HepG2 (cell line): Measurements from ENCODE around the gene YPEL3. TPM values are rescaled to one million over a fixed set of nuclear protein-coding genes. Genes with fewer than 3 reads are reported as not detected.

Source experiments
- HIVEP1 ChIP-seq: sonication (generic); formaldehyde crosslinking; IDR thresholded peaks from 2 replicates; pipeline ENCODE4 v1.4.0; 2020; ENCODE audit warnings: mild to moderate bottlenecking, missing genetic modification reagents
- NFYB ChIP-seq: sonication (generic); formaldehyde crosslinking; IDR thresholded peaks from 2 replicates; pipeline ENCODE4 v1.4.0; 2020; ENCODE audit warnings: missing genetic modification reagents
- PAX8 ChIP-seq: sonication (generic); formaldehyde crosslinking; IDR thresholded peaks from 2 replicates; pipeline ENCODE4 v1.8.0; 2022; ENCODE audit warnings: mild to moderate bottlenecking, missing genetic modification reagents, borderline replicate concordance
- PAXIP1 ChIP-seq: sonication (generic); formaldehyde crosslinking; conservative IDR thresholded peaks from 2 replicates; pipeline ENCODE4 v1.4.0; 2020; ENCODE audit warnings: mild to moderate bottlenecking, missing genetic modification reagents, moderate library complexity
- RARA ChIP-seq: IDR thresholded peaks from 2 replicates; pipeline ENCODE4 v1.6.1; 2016; ENCODE audit warnings: missing genetic modification reagents, missing compliant biosample characterization
- RFXAP ChIP-seq: sonication (generic); formaldehyde crosslinking; IDR thresholded peaks from 2 replicates; pipeline ENCODE4 v1.4.0; 2020; ENCODE audit warnings: missing genetic modification reagents, borderline replicate concordance
- TCF7L2 ChIP-seq: IDR thresholded peaks from 2 replicates; pipeline ENCODE4 v1.6.1; 2011; ENCODE audit warnings: mild to moderate bottlenecking, low read depth, low read length, moderate library complexity
- TERF1 ChIP-seq: sonication (generic); formaldehyde crosslinking; IDR thresholded peaks from 2 replicates; pipeline ENCODE4 v1.8.0; 2022; ENCODE audit warnings: mild to moderate bottlenecking, missing genetic modification reagents, moderate library complexity
- ZNF121 ChIP-seq: sonication (generic); formaldehyde crosslinking; IDR thresholded peaks from 2 replicates; pipeline ENCODE4 v1.5.0; 2020; ENCODE audit warnings: mild to moderate bottlenecking, missing genetic modification reagents
- ZNF207 ChIP-seq: fragments of 450-650 bp; IDR thresholded peaks from 2 replicates; pipeline ENCODE4 v1.6.1; 2016; ENCODE audit warnings: antibody characterized with exemption, borderline replicate concordance
- ZNF790 ChIP-seq: sonication (generic); formaldehyde crosslinking; IDR thresholded peaks from 2 replicates; pipeline ENCODE4 v1.8.0; 2022; ENCODE audit warnings: missing genetic modification reagents, mild to moderate bottlenecking, borderline replicate concordance
- ZNF879 ChIP-seq: sonication (generic); formaldehyde crosslinking; IDR thresholded peaks from 2 replicates; pipeline ENCODE4 v1.8.1; 2023; ENCODE audit warnings: missing genetic modification reagents
- polyA plus RNA-seq, 8 experiments: library from polyadenylated mRNA; depleted of rRNA in 3 of 8; stranded (reverse) in 7 of 8; unstranded in 1 of 8; fragments of >200 nt; fragmentation: Illumina TruSeq in 4 of 8; extraction: Trizol in 4 of 8; gene quantifications; 2 replicates each; pipeline versions ENCODE4 v1.2.1 to v1.2.3, GENCODE V29; 2011 to 2016; ENCODE audit warnings: low read depth in 4 of 8, missing spikeins in 1 of 8, mixed read lengths in 1 of 8; ENCODE audit not compliant: insufficient read depth in 1 of 8
- total RNA-seq, 5 experiments: library from RNA; depleted of rRNA; stranded (reverse); fragments of >200 nt; fragmentation: Illumina TruSeq; extraction: Trizol; gene quantifications; 2 replicates each; pipeline ENCODE4 v1.2.3, GENCODE V29; 2016; ENCODE audit warnings: low read depth in 1 of 5
- TF ChIP-seq, protein P1 (sequence below): sonication (generic); formaldehyde crosslinking; IDR thresholded peaks from 2 replicates; pipeline ENCODE4 v1.4.0; 2020; ENCODE audit warnings: missing genetic modification reagents, borderline replicate concordance
- TF ChIP-seq, protein P2 (sequence below): sonication (generic); formaldehyde crosslinking; conservative IDR thresholded peaks from 2 replicates; pipeline ENCODE4 v1.8.0; 2022; ENCODE audit warnings: mild to moderate bottlenecking, moderate library complexity, missing genetic modification reagents

The YPEL3 gene
- total and polyA plus RNA-seq, 2 of the 13 experiments (the other 11 are each of a cell fraction or from before 2014, with no cell fraction given) = 5.4 to 47.0 TPM

GRCh38 chr16:30052671-30053372 lies 43.2 kb downstream of the YPEL3 start (continued):
- TF ChIP-seq ZNF790 (CRISPR knock-in tag) (peak; percentile 86; the same call in 1 of the 2 replicates), ZNF879 (CRISPR knock-in tag) (0 out of 2 replicates have a peak, but pooled peaks have one; percentile 88), ZNF121 (CRISPR knock-in tag) (0 out of 2 replicates have a peak, but pooled peaks have one; percentile 30), HIVEP1 (CRISPR knock-in tag) (peak; percentile 65; the same call in 1 of the 2 replicates), RARA (CRISPR knock-in tag) (peak; percentile 43; the same call in 1 of the 2 replicates), TERF1 (no peak), NFYB (CRISPR knock-in tag) (peak; percentile 63), PAX8 (peak; percentile 84; the same call in 1 of the 2 replicates), RFXAP (CRISPR knock-in tag) (peak; percentile 97), PAXIP1 (CRISPR knock-in tag) (peak; percentile 63), ZNF207 (no peak), TCF7L2 (no peak)
- TF ChIP-seq, protein P1, sequence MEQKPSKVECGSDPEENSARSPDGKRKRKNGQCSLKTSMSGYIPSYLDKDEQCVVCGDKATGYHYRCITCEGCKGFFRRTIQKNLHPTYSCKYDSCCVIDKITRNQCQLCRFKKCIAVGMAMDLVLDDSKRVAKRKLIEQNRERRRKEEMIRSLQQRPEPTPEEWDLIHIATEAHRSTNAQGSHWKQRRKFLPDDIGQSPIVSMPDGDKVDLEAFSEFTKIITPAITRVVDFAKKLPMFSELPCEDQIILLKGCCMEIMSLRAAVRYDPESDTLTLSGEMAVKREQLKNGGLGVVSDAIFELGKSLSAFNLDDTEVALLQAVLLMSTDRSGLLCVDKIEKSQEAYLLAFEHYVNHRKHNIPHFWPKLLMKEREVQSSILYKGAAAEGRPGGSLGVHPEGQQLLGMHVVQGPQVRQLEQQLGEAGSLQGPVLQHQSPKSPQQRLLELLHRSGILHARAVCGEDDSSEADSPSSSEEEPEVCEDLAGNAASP (CRISPR knock-in tag) = peak; percentile 87
- TF ChIP-seq, protein P2, sequence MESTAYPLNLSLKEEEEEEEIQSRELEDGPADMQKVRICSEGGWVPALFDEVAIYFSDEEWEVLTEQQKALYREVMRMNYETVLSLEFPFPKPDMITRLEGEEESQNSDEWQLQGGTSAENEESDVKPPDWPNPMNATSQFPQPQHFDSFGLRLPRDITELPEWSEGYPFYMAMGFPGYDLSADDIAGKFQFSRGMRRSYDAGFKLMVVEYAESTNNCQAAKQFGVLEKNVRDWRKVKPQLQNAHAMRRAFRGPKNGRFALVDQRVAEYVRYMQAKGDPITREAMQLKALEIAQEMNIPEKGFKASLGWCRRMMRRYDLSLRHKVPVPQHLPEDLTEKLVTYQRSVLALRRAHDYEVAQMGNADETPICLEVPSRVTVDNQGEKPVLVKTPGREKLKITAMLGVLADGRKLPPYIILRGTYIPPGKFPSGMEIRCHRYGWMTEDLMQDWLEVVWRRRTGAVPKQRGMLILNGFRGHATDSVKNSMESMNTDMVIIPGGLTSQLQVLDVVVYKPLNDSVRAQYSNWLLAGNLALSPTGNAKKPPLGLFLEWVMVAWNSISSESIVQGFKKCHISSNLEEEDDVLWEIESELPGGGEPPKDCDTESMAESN (CRISPR knock-in tag) = peak; percentile 91
